Tongue (tissue), 2 donors: Measurements from ENCODE around the gene ADORA2A. TPM values are rescaled to one million over a fixed set of nuclear protein-coding genes. Genes with fewer than 3 reads are reported as not detected.
"Not testable (repeated sequence)": the region's sequence is repeated elsewhere in the genome, so short reads cannot be mapped to it uniquely, and the experiment has no call there.

Experiments used
- DNase-seq: peaks from one replicate; pipeline ENCODE4 v3.0.0-alpha.2; 2015
- total RNA-seq: library from RNA; depleted of rRNA; stranded (reverse); fragments of >200 nt; gene quantifications from one replicate; pipeline ENCODE4 v1.2.3, GENCODE V29; 2014

ADORA2A gene
- total RNA-seq, 1 donor from 2014 or later, result 20.7 TPM

DNA sequence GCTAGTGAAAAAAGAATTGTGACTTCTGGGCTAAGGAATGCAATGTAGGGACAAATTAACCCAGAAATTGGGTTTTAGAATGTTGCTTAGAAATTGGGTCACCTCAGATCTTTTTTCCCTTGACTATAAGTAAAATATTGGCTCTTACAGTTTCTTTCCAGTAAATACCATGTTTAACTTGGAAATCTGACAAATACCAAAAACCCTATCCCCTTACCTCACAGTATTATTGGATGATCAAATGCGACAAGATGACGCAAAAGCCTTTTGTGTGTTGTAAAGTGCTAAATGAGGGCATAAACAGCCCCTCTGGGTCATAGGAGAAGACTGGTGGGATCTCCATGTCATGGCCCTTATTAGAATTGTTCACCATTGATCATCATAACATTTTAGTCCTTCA is 61.6 kb downstream of the ADORA2A start:
- DNase-seq, result no peak

DNA sequence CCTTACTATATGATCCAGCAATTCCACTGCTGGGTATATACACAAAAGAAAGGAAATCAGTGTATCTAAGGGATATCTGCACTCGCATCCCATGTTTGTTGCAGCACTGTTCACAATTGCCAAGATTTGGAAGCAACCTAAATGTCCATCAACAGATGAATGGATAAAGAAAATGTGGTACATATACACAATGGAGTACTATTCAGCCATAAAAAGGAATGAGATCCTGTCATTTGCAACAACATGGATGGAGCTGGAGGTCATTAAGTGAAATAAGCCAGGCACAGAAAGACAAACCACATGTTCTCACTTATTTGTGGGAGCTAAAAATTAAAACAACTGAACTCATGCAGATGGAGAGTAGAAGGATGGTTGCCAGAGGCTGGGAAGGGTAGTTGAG is 62.0 kb downstream of the ADORA2A start:
- not testable (repeated sequence) for DNase-seq

Other genes with a start within 250 kb of the ADORA2A start
- gene SUSD2, start 246.1 kb upstream of the ADORA2A start, total RNA-seq, result 0.82 TPM
- gene GGT5, start 182.5 kb upstream of the ADORA2A start, total RNA-seq, result 4.9 TPM
- gene SPECC1L, start 156.8 kb upstream of the ADORA2A start, total RNA-seq, result 39.6 TPM
- gene UPB1, start 67.7 kb downstream of the ADORA2A start, total RNA-seq, result 0.21 TPM
- gene GUCD1, start 127.5 kb downstream of the ADORA2A start, total RNA-seq, result 100 TPM
- gene SNRPD3, start 128.4 kb downstream of the ADORA2A start, total RNA-seq, result 169 TPM
- gene LRRC75B, start 165.5 kb downstream of the ADORA2A start, total RNA-seq, result 7.6 TPM
- gene GGT1, start 175.6 kb downstream of the ADORA2A start, total RNA-seq, result 1.1 TPM